ENCODE data around the gene UBR4.

GRCh38 chr1:19160831-19161230, 49.2 kb downstream of the UBR4 start:
- TF ChIP-seq, protein P1, sequence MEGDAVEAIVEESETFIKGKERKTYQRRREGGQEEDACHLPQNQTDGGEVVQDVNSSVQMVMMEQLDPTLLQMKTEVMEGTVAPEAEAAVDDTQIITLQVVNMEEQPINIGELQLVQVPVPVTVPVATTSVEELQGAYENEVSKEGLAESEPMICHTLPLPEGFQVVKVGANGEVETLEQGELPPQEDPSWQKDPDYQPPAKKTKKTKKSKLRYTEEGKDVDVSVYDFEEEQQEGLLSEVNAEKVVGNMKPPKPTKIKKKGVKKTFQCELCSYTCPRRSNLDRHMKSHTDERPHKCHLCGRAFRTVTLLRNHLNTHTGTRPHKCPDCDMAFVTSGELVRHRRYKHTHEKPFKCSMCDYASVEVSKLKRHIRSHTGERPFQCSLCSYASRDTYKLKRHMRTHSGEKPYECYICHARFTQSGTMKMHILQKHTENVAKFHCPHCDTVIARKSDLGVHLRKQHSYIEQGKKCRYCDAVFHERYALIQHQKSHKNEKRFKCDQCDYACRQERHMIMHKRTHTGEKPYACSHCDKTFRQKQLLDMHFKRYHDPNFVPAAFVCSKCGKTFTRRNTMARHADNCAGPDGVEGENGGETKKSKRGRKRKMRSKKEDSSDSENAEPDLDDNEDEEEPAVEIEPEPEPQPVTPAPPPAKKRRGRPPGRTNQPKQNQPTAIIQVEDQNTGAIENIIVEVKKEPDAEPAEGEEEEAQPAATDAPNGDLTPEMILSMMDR (IDR thresholded peaks at IDR 0.05), result no peak
- TF ChIP-seq TEAD4 (IDR thresholded peaks at IDR 0.05; ENCODE audit: borderline replicate concordance, insufficient read depth), result no peak
- TF ChIP-seq RFX5 (IDR thresholded peaks at IDR 0.05; ENCODE audit: low read length), result no peak
- no peak for TF ChIP-seq POLR2AphosphoS5 (IDR thresholded peaks at IDR 0.05; ENCODE audit: low read depth, low read length)
- no peak for TF ChIP-seq NRF1 (IDR thresholded peaks at IDR 0.05; ENCODE audit: low read depth, low read length)
- no peak for TF ChIP-seq SIN3A (IDR thresholded peaks at IDR 0.05; ENCODE audit: borderline replicate concordance, low read depth, low read length)
- no peak for TF ChIP-seq TAF1 (IDR thresholded peaks at IDR 0.05; ENCODE audit: borderline replicate concordance, low read depth, low read length)
- TF ChIP-seq GATA2 (CRISPR knock-in tag; IDR thresholded peaks at IDR 0.05), result no peak
- no peak for TF ChIP-seq NFIC (IDR thresholded peaks at IDR 0.05; ENCODE audit: borderline replicate concordance)
- TF ChIP-seq REST (IDR thresholded peaks at IDR 0.05; ENCODE audit: low read depth, low read length), result no peak
- no peak for TF ChIP-seq ELF1 (IDR thresholded peaks at IDR 0.05)
